CD4-positive, alpha-beta memory T cell (primary cell): ENCODE measurements around the gene CHSY3. TPM values are rescaled to one million over a fixed set of nuclear protein-coding genes. Genes with fewer than 3 reads are reported as not detected.

Experiments used
- CTCF ChIA-PET: fragments of 350-600 bp; sonication (Branson Sonifier 250); formaldehyde crosslinking; loops from one replicate; lab custom pipeline; 2021; ENCODE audit warnings: inconsistent platforms; ENCODE audit not compliant: partially characterized antibody; lab: Charles Lee
- POLR2A ChIA-PET: fragments of 350-600 bp; sonication (Branson Sonifier 250); formaldehyde crosslinking; loops from one replicate; lab custom pipeline; 2021; ENCODE audit not compliant: partially characterized antibody; lab: Charles Lee
- DNase-seq, 5 donors: peaks; one replicate each; pipeline versions ENCODE4 v3.0.0 to v3.0.0-alpha.2; 2020 to 2022; ENCODE audit warnings: mixed read lengths in 1 of 5
- H3K27ac ChIP-seq: one replicate; pipeline ENCODE4 v1.7.0; 2013; ENCODE audit warnings: low read depth, low read length
- H3K27me3 ChIP-seq: 2 replicates; pipeline ENCODE4 v1.7.0; 2013; ENCODE audit warnings: mild to moderate bottlenecking, low read length, moderate library complexity; ENCODE audit not compliant: insufficient read depth
- H3K36me3 ChIP-seq: 2 replicates; pipeline ENCODE4 v1.7.0; 2013; ENCODE audit warnings: mild to moderate bottlenecking, low read length, moderate library complexity; ENCODE audit not compliant: insufficient read depth
- H3K4me1 ChIP-seq: 2 replicates; pipeline ENCODE4 v1.7.0; 2013; ENCODE audit warnings: mild to moderate bottlenecking, low read length, moderate library complexity; ENCODE audit not compliant: insufficient read depth
- H3K4me3 ChIP-seq, 2 donors: one replicate each; pipeline ENCODE4 v1.7.0; 2013; ENCODE audit warnings: low read length in 2 of 2, mild to moderate bottlenecking in 1 of 2
- H3K9me3 ChIP-seq, 2 donors: one replicate each; pipeline ENCODE4 v1.7.0; 2013; ENCODE audit warnings: low read length in 2 of 2, control low read depth in 1 of 2; ENCODE audit not compliant: control insufficient read depth in 1 of 2
- H3K27ac Mint-ChIP-seq, 7 donors: one replicate each; pipeline ENCODE4 v1.8.0; 2020 to 2021; ENCODE audit warnings: mixed read lengths in 7 of 7, mild to moderate bottlenecking in 6 of 7, inconsistent platforms in 3 of 7, moderate library complexity in 3 of 7
- H3K27me3 Mint-ChIP-seq, 2 donors: one replicate each; pipeline ENCODE4 v1.8.0; 2020 to 2021; ENCODE audit warnings: mixed read lengths in 2 of 2
- H3K36me3 Mint-ChIP-seq, 2 donors: one replicate each; pipeline ENCODE4 v1.8.0; 2020 to 2021; ENCODE audit warnings: mixed read lengths in 2 of 2, inconsistent platforms in 1 of 2, mild to moderate bottlenecking in 1 of 2
- H3K4me1 Mint-ChIP-seq, 4 donors: one replicate each; pipeline ENCODE4 v1.8.0; 2020 to 2021; ENCODE audit warnings: mixed read lengths in 4 of 4, mild to moderate bottlenecking in 1 of 4
- H3K4me3 Mint-ChIP-seq, 8 donors: one replicate each; pipeline ENCODE4 v1.8.0; 2020 to 2021; ENCODE audit warnings: mixed read lengths in 8 of 8, mild to moderate bottlenecking in 7 of 8, moderate library complexity in 6 of 8, inconsistent platforms in 3 of 8
- H3K9me3 Mint-ChIP-seq, 8 donors: one replicate each; pipeline ENCODE4 v1.8.0; 2020 to 2021; ENCODE audit warnings: mixed read lengths in 8 of 8, mild to moderate bottlenecking in 5 of 8, inconsistent platforms in 3 of 8, moderate library complexity in 1 of 8
- intact Hi-C: fragments of 100-400 bp; cut with micrococcal nuclease; formaldehyde crosslinking; loops from one replicate; pipeline ENCODE4 v1.15.1; 2023
- polyA plus RNA-seq, 2 donors: library from polyadenylated mRNA; unstranded; fragments of 300-500 nt; fragmentation: Illumina TruSeq; gene quantifications; one replicate each; pipeline ENCODE4 v1.2.3, GENCODE V29; 2021
- total RNA-seq, 2 experiments: library from RNA; stranded (reverse); gene quantifications; one replicate each; pipeline ENCODE4 v1.2.3, GENCODE V29; 2021

The CHSY3 gene
- total RNA-seq (not detected), polyA plus RNA-seq (not detected)

DNA sequence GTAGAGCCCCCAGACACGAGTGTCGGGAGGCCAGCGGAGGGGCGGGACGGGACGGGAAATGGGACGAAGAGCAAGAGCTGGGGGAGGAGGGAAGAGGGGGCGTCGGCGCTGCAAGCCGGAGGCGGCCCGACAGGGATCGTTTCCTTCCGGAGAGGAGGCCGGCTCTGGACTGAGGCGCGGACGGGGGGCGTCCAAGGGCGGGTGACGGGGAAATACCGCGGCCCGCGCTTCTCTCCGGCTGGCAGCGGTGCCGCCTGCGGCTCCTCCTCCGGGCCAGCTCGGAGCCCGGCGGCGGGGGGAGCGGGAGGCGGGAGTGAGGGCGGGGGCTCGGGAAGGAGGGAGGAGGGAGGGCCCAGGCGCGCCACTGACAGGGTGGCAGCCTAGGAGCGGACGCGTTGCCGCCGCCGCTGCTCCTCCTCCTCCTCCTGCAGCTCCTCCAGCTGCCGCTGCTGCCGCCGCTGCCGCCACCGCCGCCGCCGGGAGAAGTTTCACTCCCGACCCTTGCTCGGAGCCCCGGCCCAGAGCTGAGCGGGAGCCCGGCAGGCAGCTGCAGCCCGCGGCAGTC lies at the start of gene CHSY3:
CHSY3 (plus strand) TSS at position 364 of the 565 bp plus-strand sequence.
- POLR2A ChIA-PET = no interaction called here
- no peak within 1 kb of the TSS for H3K27ac Mint-ChIP-seq
- peak in 3 of 5 donors; percentile 10 to 23 (median 11) for DNase-seq
- H3K36me3 ChIP-seq = no peaks in the 10 kb centered on the region
- H3K4me1 ChIP-seq = peaks cover 18% of the 10 kb centered on the region
- no peaks in the 10 kb centered on the region for H3K9me3 ChIP-seq
- peaks cover 27% of the 10 kb centered on the region for H3K27me3 ChIP-seq
- peak within 1 kb of the TSS; percentile 75 to 93 (median 87) for H3K4me3 Mint-ChIP-seq
- H3K27me3 Mint-ChIP-seq = peaks cover 24 to 35% of the 10 kb centered on the region in 2 donors
- H3K36me3 Mint-ChIP-seq = no peaks in the 10 kb centered on the region
- H3K4me1 Mint-ChIP-seq = peaks cover 8 to 21% (median 17%) of the 10 kb centered on the region in 4 donors
- H3K4me3 ChIP-seq = no peak within 1 kb of the TSS
- intact Hi-C loops = no loop called here
- peaks cover 0 to 2% (median 0%) of the 10 kb centered on the region in 8 donors for H3K9me3 Mint-ChIP-seq
- CTCF ChIA-PET = no interaction called here
- no peak within 1 kb of the TSS for H3K27ac ChIP-seq

GRCh38 chr5:129856325-129856724 lies 47.9 kb upstream of the CHSY3 start:
- intact Hi-C loops = no loop called here
- Histone ChIP-seq H3K4me3 (no peak overlapping the region), H3K9me3 (no peaks in the 10 kb centered on the region), H3K4me1 (no peaks in the 10 kb centered on the region), H3K27ac (no peak overlapping the region), H3K36me3 (no peaks in the 10 kb centered on the region), H3K27me3 (no peaks in the 10 kb centered on the region)
- peaks cover 0 to 1% (median 0%) of the 10 kb centered on the region in 4 donors for H3K4me1 Mint-ChIP-seq
- H3K9me3 Mint-ChIP-seq = no peaks in the 10 kb centered on the region
- DNase-seq = no peak
- ChIA-PET CTCF (interaction anchor here (1.2 kb wide), 1 partner anchor 85 kb away, joined by 3 read pairs; no protein-coding TSS in a partner anchor), POLR2A (no interaction called here)
- no peak overlapping the region for H3K4me3 Mint-ChIP-seq
- H3K27me3 Mint-ChIP-seq = peaks cover 0 to 3% of the 10 kb centered on the region in 2 donors
- H3K36me3 Mint-ChIP-seq = no peaks in the 10 kb centered on the region
- no peak overlapping the region for H3K27ac Mint-ChIP-seq

GRCh38 chr5:129857116-129857515 lies 47.1 kb upstream of the CHSY3 start:
- ChIA-PET CTCF (interaction anchor here (1.2 kb wide), 1 partner anchor 86 kb away, joined by 3 read pairs; no protein-coding TSS in a partner anchor), POLR2A (no interaction called here)
- intact Hi-C loops = no loop called here
- H3K27ac Mint-ChIP-seq = no peak overlapping the region
- no peak for DNase-seq
- no peak overlapping the region for H3K4me3 Mint-ChIP-seq
- H3K4me1 ChIP-seq = no peaks in the 10 kb centered on the region
- H3K27me3 ChIP-seq = no peaks in the 10 kb centered on the region
- H3K9me3 Mint-ChIP-seq = no peaks in the 10 kb centered on the region
- H3K4me1 Mint-ChIP-seq = peaks cover 0 to 1% (median 0%) of the 10 kb centered on the region in 4 donors
- H3K27ac ChIP-seq = no peak overlapping the region
- no peaks in the 10 kb centered on the region for H3K9me3 ChIP-seq
- H3K36me3 Mint-ChIP-seq = no peaks in the 10 kb centered on the region
- peaks cover 0 to 3% of the 10 kb centered on the region in 2 donors for H3K27me3 Mint-ChIP-seq
- no peaks in the 10 kb centered on the region for H3K36me3 ChIP-seq
- H3K4me3 ChIP-seq = no peak overlapping the region

- ChIA-PET CTCF (interaction anchor here (1.6 kb wide), 1 partner anchor 7 kb away, joined by 4 read pairs; no protein-coding TSS in a partner anchor), POLR2A (no interaction called here)
- Mint-ChIP-seq H3K9me3 (no peaks in the 10 kb centered on the region), H3K36me3 (no peaks in the 10 kb centered on the region), H3K4me3 (no peak overlapping the region), H3K27ac (no peak overlapping the region), H3K27me3 (peaks cover 0 to under 1% of the 10 kb centered on the region in 2 donors), H3K4me1 (no peaks in the 10 kb centered on the region)
- Histone ChIP-seq H3K27ac (no peak overlapping the region), H3K36me3 (no peaks in the 10 kb centered on the region), H3K27me3 (no peaks in the 10 kb centered on the region), H3K4me1 (no peaks in the 10 kb centered on the region), H3K9me3 (no peaks in the 10 kb centered on the region), H3K4me3 (no peak overlapping the region)
- intact Hi-C loops = no loop called here
- no peak for DNase-seq
These were observed 46.1 kb upstream of the CHSY3 start for GRCh38 chr5:129858131-129858675.

DNA sequence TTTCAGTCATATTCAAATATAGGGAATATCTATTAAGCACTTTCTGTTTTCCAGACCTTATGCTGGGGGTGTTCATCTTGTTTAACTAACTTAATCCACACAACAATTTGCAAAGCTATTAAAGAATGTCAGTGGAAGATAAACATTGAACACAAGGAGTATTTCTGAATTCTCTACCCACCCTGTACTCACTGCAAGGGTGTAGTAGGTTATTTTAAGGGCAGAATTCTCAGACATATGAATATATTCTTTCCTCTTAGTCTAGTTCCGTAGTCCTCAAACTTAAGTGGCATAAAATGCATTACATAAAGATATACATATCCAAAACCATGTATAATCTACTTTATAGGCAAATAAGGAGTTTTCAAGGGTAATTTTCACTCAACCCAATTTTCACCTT lies 19.9 kb upstream of the CHSY3 start:
- Histone ChIP-seq H3K9me3 (no peaks in the 10 kb centered on the region), H3K27me3 (no peaks in the 10 kb centered on the region), H3K36me3 (no peaks in the 10 kb centered on the region), H3K27ac (no peak overlapping the region), H3K4me3 (no peak overlapping the region), H3K4me1 (no peaks in the 10 kb centered on the region)
- H3K4me1 Mint-ChIP-seq = no peaks in the 10 kb centered on the region
- peaks cover 0 to 2% (median 0%) of the 10 kb centered on the region in 8 donors for H3K9me3 Mint-ChIP-seq
- intact Hi-C loops = no loop called here
- no peak overlapping the region for H3K27ac Mint-ChIP-seq
- POLR2A ChIA-PET = no interaction called here
- H3K36me3 Mint-ChIP-seq = no peaks in the 10 kb centered on the region
- CTCF ChIA-PET = no interaction called here
- no peaks in the 10 kb centered on the region for H3K27me3 Mint-ChIP-seq
- no peak overlapping the region for H3K4me3 Mint-ChIP-seq
- DNase-seq = no peak

- CTCF ChIA-PET = no interaction called here
- peaks cover 9% of the 10 kb centered on the region for H3K27me3 ChIP-seq
- H3K27ac ChIP-seq = no peak overlapping the region
- peaks cover 3 to 7% (median 6%) of the 10 kb centered on the region in 4 donors for H3K4me1 Mint-ChIP-seq
- POLR2A ChIA-PET = no interaction called here
- peaks cover 9 to 16% of the 10 kb centered on the region in 2 donors for H3K27me3 Mint-ChIP-seq
- intact Hi-C loops = no loop called here
- no peaks in the 10 kb centered on the region for H3K36me3 Mint-ChIP-seq
- H3K4me3 ChIP-seq = no peak overlapping the region
- no peak overlapping the region for H3K27ac Mint-ChIP-seq
- no peaks in the 10 kb centered on the region for H3K9me3 ChIP-seq
- DNase-seq = no peak
- peaks cover 0 to 2% (median 0%) of the 10 kb centered on the region in 8 donors for H3K9me3 Mint-ChIP-seq
- H3K36me3 ChIP-seq = no peaks in the 10 kb centered on the region
- no peak overlapping the region for H3K4me3 Mint-ChIP-seq
- peaks cover 4% of the 10 kb centered on the region for H3K4me1 ChIP-seq
These were observed 4.8 kb upstream of the CHSY3 start for GRCh38 chr5:129899454-129899853.

DNA sequence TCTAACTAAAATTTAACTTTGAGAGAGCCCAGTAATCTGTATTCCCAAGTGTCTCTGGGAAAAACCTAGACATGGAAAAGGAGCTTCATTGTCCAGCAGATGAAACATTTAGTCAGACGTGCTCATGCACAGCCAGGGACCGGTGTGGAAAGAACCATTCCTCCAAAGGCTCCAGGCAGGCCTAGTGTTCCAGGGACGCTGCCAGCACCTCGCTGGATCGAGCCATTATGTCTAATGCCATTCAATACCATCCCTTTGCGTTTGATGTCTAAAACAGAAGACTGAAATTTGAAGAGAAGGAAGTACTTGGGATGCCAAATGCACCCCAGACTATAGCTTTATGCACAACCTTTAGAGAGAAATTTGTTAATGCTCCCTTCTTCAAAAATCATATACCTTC lies 1.4 kb upstream of the CHSY3 start:
- no peak for DNase-seq
- ChIA-PET POLR2A (no interaction called here), CTCF (no interaction called here)
- intact Hi-C loops = no loop called here
- no peaks in the 10 kb centered on the region for H3K9me3 ChIP-seq
- Mint-ChIP-seq H3K27me3 (peaks cover 20 to 31% of the 10 kb centered on the region in 2 donors), H3K27ac (no peak overlapping the region), H3K36me3 (no peaks in the 10 kb centered on the region), H3K4me3 (peak overlapping the region in 2 of 8 donors; percentile 24 to 83), H3K4me1 (peaks cover 8 to 21% (median 17%) of the 10 kb centered on the region in 4 donors), H3K9me3 (peaks cover 0 to 2% (median 0%) of the 10 kb centered on the region in 8 donors)
- H3K36me3 ChIP-seq = no peaks in the 10 kb centered on the region
- peaks cover 27% of the 10 kb centered on the region for H3K27me3 ChIP-seq
- no peak overlapping the region for H3K4me3 ChIP-seq
- H3K4me1 ChIP-seq = peaks cover 18% of the 10 kb centered on the region
- no peak overlapping the region for H3K27ac ChIP-seq
